HG02938 (cell line): Measurements from ENCODE around the gene MAGI1.

ENCODE experiments used
- ATAC-seq: cut with Tn5 transposase; IDR thresholded peaks from one replicate; pipeline ENCODE4 v1.9.1; 2021; ENCODE audit warnings: mild to moderate bottlenecking, moderate library complexity; ENCODE audit not compliant: unreplicated experiment

The MAGI1 gene

GRCh38 chr3:66015841-66016240, 22.9 kb downstream of the MAGI1 start:
- no peak for ATAC-seq

GRCh38 chr3:66014651-66015050, 24.1 kb downstream of the MAGI1 start:
- ATAC-seq = no peak

- no peak for ATAC-seq
Measured at GRCh38 chr3:66014056-66014455, 24.7 kb downstream of the MAGI1 start.

- no peak for ATAC-seq
Measured at GRCh38 chr3:66012711-66013110, 26.0 kb downstream of the MAGI1 start.

- no peak for ATAC-seq
Measured at GRCh38 chr3:66010739-66011655, 27.7 kb downstream of the MAGI1 start.

GRCh38 chr3:66010348-66010738, 28.4 kb downstream of the MAGI1 start:
- no peak for ATAC-seq

- no peak for ATAC-seq
Measured at GRCh38 chr3:66004244-66004643, 34.5 kb downstream of the MAGI1 start.

- no peak for ATAC-seq
Measured at GRCh38 chr3:66001626-66002025, 37.1 kb downstream of the MAGI1 start.

GRCh38 chr3:66000506-66000905, 38.2 kb downstream of the MAGI1 start:
- no peak for ATAC-seq

GRCh38 chr3:65999606-66000005, 39.1 kb downstream of the MAGI1 start:
- ATAC-seq = no peak

GRCh38 chr3:65996589-65996988, 42.1 kb downstream of the MAGI1 start:
- ATAC-seq = no peak

GRCh38 chr3:65995515-65995914, 43.2 kb downstream of the MAGI1 start:
- no peak for ATAC-seq

GRCh38 chr3:65995030-65995429, 43.7 kb downstream of the MAGI1 start:
- ATAC-seq = no peak

- no peak for ATAC-seq
Measured at GRCh38 chr3:65993134-65993900, 45.4 kb downstream of the MAGI1 start.

- no peak for ATAC-seq
Measured at GRCh38 chr3:65992106-65992505, 46.6 kb downstream of the MAGI1 start.

- ATAC-seq = no peak
Measured at GRCh38 chr3:65988411-65989180, 50.1 kb downstream of the MAGI1 start.

GRCh38 chr3:65986285-65986684, 52.4 kb downstream of the MAGI1 start:
- no peak for ATAC-seq

GRCh38 chr3:65984975-65985374, 53.7 kb downstream of the MAGI1 start:
- ATAC-seq = no peak

- ATAC-seq = no peak
Measured at GRCh38 chr3:65983100-65983499, 55.6 kb downstream of the MAGI1 start.

- ATAC-seq = no peak
Measured at GRCh38 chr3:65979731-65980130, 59.0 kb downstream of the MAGI1 start.

GRCh38 chr3:65979162-65979561, 59.6 kb downstream of the MAGI1 start:
- no peak for ATAC-seq
